OCI-LY7 (cell line): ENCODE results near the gene CMTM4. TPM values are rescaled to one million over a fixed set of nuclear protein-coding genes. Genes with fewer than 3 reads are reported as not detected.

Source experiments
- BruUV-seq: library from RNA; stranded (reverse); fragments of 400-500 nt; replicated peaks from 2 replicates; lab custom pipeline; 2021; lab: Mats Ljungman, UMichigan
- CTCF ChIA-PET: fragments of 300-600 bp; sonication (Branson Sonifier 250); formaldehyde crosslinking; loops from one replicate; lab custom pipeline; 2022; ENCODE audit warnings: antibody characterized with exemption; ENCODE audit not compliant: unreplicated experiment; lab: Charles Lee
- POLR2A ChIA-PET: fragments of 300-600 bp; sonication (Branson Sonifier 250); formaldehyde crosslinking; loops from one replicate; lab custom pipeline; 2022; ENCODE audit warnings: antibody characterized with exemption; lab: Charles Lee
- DNase-seq: peaks from one replicate; pipeline ENCODE4 v3.0.0-alpha.2; 2015; ENCODE audit warnings: low spot score
- H2AFZ ChIP-seq: fragments of 200-600 bp; sonication (generic), shearing (Covaris generic); 2 replicates; pipeline ENCODE4 v1.6.1; 2014; ENCODE audit warnings: mild to moderate bottlenecking, antibody characterized with exemption, low read length, moderate library complexity
- H3K27ac ChIP-seq: fragments of 200-600 bp; sonication (generic); 2 replicates; pipeline ENCODE4 v1.5.1; 2014; ENCODE audit warnings: mixed run types, low read depth, mild to moderate bottlenecking, moderate library complexity, low read length, inconsistent platforms; ENCODE audit not compliant: poor library complexity, severe bottlenecking
- H3K36me3 ChIP-seq: fragments of 200-600 bp; sonication (generic); 2 replicates; pipeline ENCODE4 v1.6.1; 2014; ENCODE audit warnings: mild to moderate bottlenecking, antibody characterized with exemption, low read length, moderate library complexity, mixed read lengths; ENCODE audit not compliant: insufficient read depth
- H3K4me1 ChIP-seq: fragments of 200-600 bp; sonication (generic); 2 replicates; pipeline ENCODE4 v1.5.1; 2014; ENCODE audit warnings: mild to moderate bottlenecking, low read length; ENCODE audit not compliant: insufficient read depth, poor library complexity, severe bottlenecking
- H3K4me2 ChIP-seq: fragments of 200-600 bp; sonication (generic); 2 replicates; pipeline ENCODE4 v1.6.1; 2014; ENCODE audit warnings: mild to moderate bottlenecking, low read length
- H3K4me3 ChIP-seq: fragments of 200-600 bp; sonication (generic); 2 replicates; pipeline ENCODE4 v1.5.1; 2014; ENCODE audit warnings: mild to moderate bottlenecking, low read depth, low read length; ENCODE audit not compliant: poor library complexity, severe bottlenecking
- H3K79me2 ChIP-seq: fragments of 200-600 bp; sonication (generic); 2 replicates; pipeline ENCODE4 v1.6.1; 2016; ENCODE audit warnings: low read depth, mild to moderate bottlenecking, low read length, moderate library complexity, mixed read lengths; ENCODE audit not compliant: insufficient read depth
- H3K9me2 ChIP-seq: fragments of 200-600 bp; sonication (generic); 2 replicates; pipeline ENCODE4 v1.6.1; 2016; ENCODE audit warnings: mild to moderate bottlenecking, low read length, mixed read lengths; ENCODE audit not compliant: insufficient read depth
- H3K9me3 ChIP-seq: fragments of 200-600 bp; sonication (generic); 2 replicates; pipeline ENCODE4 v1.6.1; 2014; ENCODE audit warnings: mild to moderate bottlenecking, mixed run types, low read length, mixed read lengths
- H4K20me1 ChIP-seq: fragments of 200-600 bp; sonication (generic); 2 replicates; pipeline ENCODE4 v1.6.1; 2014; ENCODE audit warnings: mild to moderate bottlenecking, antibody characterized with exemption, low read length, moderate library complexity, mixed read lengths; ENCODE audit not compliant: insufficient read depth
- EZH2phosphoT487 ChIP-seq: fragments of 200-600 bp; sonication (generic); IDR thresholded peaks from 2 replicates; pipeline ENCODE4 v1.6.1; 2018; ENCODE audit warnings: low read depth, borderline replicate concordance, mild to moderate bottlenecking, mixed run types, antibody characterized with exemption, low read length, moderate library complexity, mixed read lengths
- intact Hi-C: fragments of 100-400 bp; cut with micrococcal nuclease; formaldehyde crosslinking; loops from one replicate; pipeline ENCODE4 v1.10.0; 2022; ENCODE audit not compliant: unreplicated experiment
- total RNA-seq, 2 experiments: library from RNA; depleted of rRNA in 1 of 2; stranded (reverse); fragments of >200 nt in 1 of 2; shearing (Covaris generic) in 1 of 2; gene quantifications; 2 replicates each; pipeline ENCODE4 v1.2.3, GENCODE V29; 2014 to 2022
- TF ChIP-seq, protein P1 (sequence below): fragments of 200-600 bp; sonication (generic); conservative IDR thresholded peaks from 2 replicates; pipeline ENCODE4 v1.5.1; 2014; ENCODE audit warnings: mild to moderate bottlenecking, antibody characterized with exemption, low read length, moderate library complexity, mixed read lengths

CMTM4 gene
- total RNA-seq, 2 experiments from 2014 or later: 0.03 to 1.3 TPM

DNA sequence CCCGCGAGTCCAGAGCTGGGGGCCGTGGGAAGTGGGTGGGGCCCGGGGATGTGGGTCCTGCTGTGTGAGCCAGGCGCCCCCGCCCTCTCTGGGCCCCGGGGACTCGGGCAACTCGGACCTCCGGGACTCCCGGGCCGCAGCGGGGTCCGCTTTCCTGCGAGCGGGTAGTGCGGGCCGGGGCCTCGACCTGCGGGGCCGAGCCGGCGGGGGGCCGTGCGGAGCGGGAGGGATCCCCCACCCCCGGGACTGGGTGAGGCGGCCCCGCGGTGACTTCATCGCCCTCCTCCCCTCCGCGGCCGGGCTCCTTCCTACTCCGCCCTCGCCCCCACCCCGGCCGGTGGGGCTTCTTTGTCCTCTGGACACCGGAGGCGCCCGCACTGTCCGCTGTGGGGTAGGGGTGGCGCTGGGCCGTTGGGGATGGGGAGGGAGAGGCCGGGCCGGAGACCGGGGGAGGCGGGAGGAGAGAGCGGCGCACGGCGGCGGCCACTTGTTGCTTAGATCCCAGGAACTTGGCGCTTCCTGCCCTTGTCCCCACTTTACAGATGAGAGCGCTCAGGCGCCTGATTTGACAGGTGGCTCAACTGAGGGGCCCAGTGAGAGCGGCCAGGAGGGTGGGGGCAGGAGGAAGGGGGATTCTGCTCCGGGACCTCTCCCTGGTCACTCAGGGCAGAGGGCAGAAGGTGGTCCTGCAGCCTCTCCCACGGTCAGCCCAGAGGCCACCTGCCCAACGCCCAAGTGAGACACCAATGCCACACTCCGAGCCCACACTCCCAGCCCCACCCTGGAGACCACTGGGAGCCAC lies 91.2 kb downstream of the CMTM4 start:
- Histone ChIP-seq H3K9me3 (peaks cover 15% of the 10 kb centered on the region; the same call in 1 of the 2 replicates), H3K4me2 (peak overlapping the region; percentile 91), H3K4me1 (peaks cover 45% of the 10 kb centered on the region), H3K27ac (no peak overlapping the region), H3K36me3 (peaks cover 17% of the 10 kb centered on the region), H3K79me2 (no peaks in the 10 kb centered on the region), H2AFZ (0 out of 2 replicates have a peak overlapping the region, but pooled peaks have one; percentile 44), H3K4me3 (peak overlapping the region; percentile 84), H3K9me2 (no peaks in the 10 kb centered on the region), H4K20me1 (peaks cover 6% of the 10 kb centered on the region; the same call in 1 of the 2 replicates)
- no TSS peak for BruUV-seq
- TF ChIP-seq, protein P1, sequence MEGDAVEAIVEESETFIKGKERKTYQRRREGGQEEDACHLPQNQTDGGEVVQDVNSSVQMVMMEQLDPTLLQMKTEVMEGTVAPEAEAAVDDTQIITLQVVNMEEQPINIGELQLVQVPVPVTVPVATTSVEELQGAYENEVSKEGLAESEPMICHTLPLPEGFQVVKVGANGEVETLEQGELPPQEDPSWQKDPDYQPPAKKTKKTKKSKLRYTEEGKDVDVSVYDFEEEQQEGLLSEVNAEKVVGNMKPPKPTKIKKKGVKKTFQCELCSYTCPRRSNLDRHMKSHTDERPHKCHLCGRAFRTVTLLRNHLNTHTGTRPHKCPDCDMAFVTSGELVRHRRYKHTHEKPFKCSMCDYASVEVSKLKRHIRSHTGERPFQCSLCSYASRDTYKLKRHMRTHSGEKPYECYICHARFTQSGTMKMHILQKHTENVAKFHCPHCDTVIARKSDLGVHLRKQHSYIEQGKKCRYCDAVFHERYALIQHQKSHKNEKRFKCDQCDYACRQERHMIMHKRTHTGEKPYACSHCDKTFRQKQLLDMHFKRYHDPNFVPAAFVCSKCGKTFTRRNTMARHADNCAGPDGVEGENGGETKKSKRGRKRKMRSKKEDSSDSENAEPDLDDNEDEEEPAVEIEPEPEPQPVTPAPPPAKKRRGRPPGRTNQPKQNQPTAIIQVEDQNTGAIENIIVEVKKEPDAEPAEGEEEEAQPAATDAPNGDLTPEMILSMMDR: no peak
- no peak for TF ChIP-seq EZH2phosphoT487
- ChIA-PET POLR2A (no interaction called here), CTCF (no interaction called here)
- peak; percentile 38 for DNase-seq
- intact Hi-C loops: loop anchor here (5.0 kb wide), 1 partner anchor 198 kb away; no protein-coding TSS in a partner anchor

GRCh38 chr16:66604376-66605176 lies 92.0 kb downstream of the CMTM4 start, which contains the start of gene CMTM3:
CMTM3 (plus strand) TSS chr16:66604704; CDS start chr16:66604806, 102 bp downstream.
- peaks cover 10% of the 10 kb centered on the region for H3K36me3 ChIP-seq
- CTCF ChIA-PET: no interaction called here
- intact Hi-C loops: loop anchor here (1.0 to 5.0 kb wide), 3 partner anchors 52 to 197 kb away; partner anchors contain the start of genes CKLF and TK2
- no peaks in the 10 kb centered on the region for H3K9me2 ChIP-seq
- peak within 1 kb of the TSS; percentile 53 for H3K27ac ChIP-seq
- DNase-seq: peak; percentile 81
- H3K4me1 ChIP-seq: peaks cover 52% of the 10 kb centered on the region
- H3K4me2 ChIP-seq: peak within 1 kb of the TSS; percentile 91
- POLR2A ChIA-PET: interaction anchor here (0.6 kb wide), 1 partner anchor 270 kb away, joined by 4 read pairs; no protein-coding TSS in a partner anchor
- H3K79me2 ChIP-seq: no peaks in the 10 kb centered on the region
- H2AFZ ChIP-seq: peak within 1 kb of the TSS; percentile 68
- H4K20me1 ChIP-seq: peaks cover 6% of the 10 kb centered on the region; the same call in 1 of the 2 replicates
- peaks cover 15% of the 10 kb centered on the region; the same call in 1 of the 2 replicates for H3K9me3 ChIP-seq
- BruUV-seq: no TSS peak
- no peak for TF ChIP-seq EZH2phosphoT487
- TF ChIP-seq, protein P1: peak; percentile 76
- peak within 1 kb of the TSS; percentile 84 for H3K4me3 ChIP-seq
